Ovary (tissue), 3 donors: ENCODE measurements around the gene TEP1.

Source experiments
- CTCF ChIP-seq, 3 donors: fragments of 450-650 bp in 2 of 3; fragments of 200-600 bp in 1 of 3; IDR thresholded peaks; one replicate each; pipeline versions ENCODE4 v1.5.1 to v1.8.0; 2016 to 2022; ENCODE audit warnings: antibody characterized with exemption in 3 of 3, mild to moderate bottlenecking in 1 of 3
- EP300 ChIP-seq: sonication (generic); formaldehyde crosslinking; IDR thresholded peaks from one replicate; pipeline ENCODE4 v1.6.1; 2017; ENCODE audit warnings: antibody characterized with exemption
- donor health status: DM: no; HTN: no; CAD: no.

DNA sequence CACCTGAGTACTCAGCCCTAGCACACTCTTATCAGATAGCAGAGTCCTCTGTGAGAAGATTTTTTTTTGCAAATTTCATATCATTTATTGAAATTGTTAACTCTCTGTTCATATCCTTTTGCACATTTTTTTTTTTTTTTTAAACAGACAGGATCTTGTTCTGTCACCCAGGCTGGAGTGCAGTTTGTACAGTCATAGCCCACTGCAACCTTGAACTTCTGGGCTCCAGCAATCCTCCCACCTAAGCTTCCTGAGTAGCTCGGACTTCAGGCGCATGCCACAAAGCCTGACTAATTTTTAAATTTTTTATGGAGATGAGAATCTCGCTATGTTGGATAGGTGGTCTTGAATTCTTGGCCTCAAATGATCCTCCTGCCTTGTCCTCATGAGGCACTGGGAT lies 65.6 kb downstream of the TEP1 start:
- TF ChIP-seq CTCF (IDR thresholded peaks at IDR 0.05) (no peak), EP300 (no peak)
